Ishikawa (cell line): ENCODE measurements around the gene TIPARP.

Source experiments
- CEBPB ChIP-seq: IDR thresholded peaks from 2 replicates; pipeline ENCODE4 v1.6.1; 2012
- CREB1 ChIP-seq: IDR thresholded peaks from 2 replicates; pipeline ENCODE4 v1.6.1; 2012; ENCODE audit warnings: low read depth
- EGR1 ChIP-seq: IDR thresholded peaks from 2 replicates; pipeline ENCODE4 v1.6.1; 2012
- EP300 ChIP-seq: IDR thresholded peaks from 2 replicates; pipeline ENCODE4 v1.6.1; 2012; ENCODE audit warnings: borderline replicate concordance
- FOXM1 ChIP-seq: IDR thresholded peaks from 2 replicates; pipeline ENCODE4 v1.6.1; 2012; ENCODE audit warnings: low read depth, borderline replicate concordance
- NFIC ChIP-seq: IDR thresholded peaks from 2 replicates; pipeline ENCODE4 v1.6.1; 2012
- RAD21 ChIP-seq: IDR thresholded peaks from 2 replicates; pipeline ENCODE4 v1.6.1; 2012; ENCODE audit warnings: low read depth
- TAF1 ChIP-seq: IDR thresholded peaks from 2 replicates; pipeline ENCODE4 v1.6.1; 2012; ENCODE audit warnings: low read depth, mild to moderate bottlenecking
- TCF12 ChIP-seq: IDR thresholded peaks from 2 replicates; pipeline ENCODE4 v1.6.1; 2012; ENCODE audit warnings: low read depth
- TEAD4 ChIP-seq: IDR thresholded peaks from 2 replicates; pipeline ENCODE4 v1.6.1; 2012
- YY1 ChIP-seq: IDR thresholded peaks from 2 replicates; pipeline ENCODE4 v1.6.1; 2012; ENCODE audit warnings: low read depth
- ZBTB7A ChIP-seq: IDR thresholded peaks from 2 replicates; pipeline ENCODE4 v1.6.1; 2012; ENCODE audit warnings: low read depth
- TF ChIP-seq, protein P1 (sequence below): IDR thresholded peaks from 2 replicates; pipeline ENCODE4 v1.6.1; 2012
- TF ChIP-seq, protein P2 (sequence below): IDR thresholded peaks from 2 replicates; pipeline ENCODE4 v1.6.1; 2012
- TF ChIP-seq, protein P3 (sequence below): IDR thresholded peaks from 2 replicates; pipeline ENCODE4 v1.6.1; 2012; ENCODE audit warnings: low read depth, mild to moderate bottlenecking

The TIPARP gene

DNA sequence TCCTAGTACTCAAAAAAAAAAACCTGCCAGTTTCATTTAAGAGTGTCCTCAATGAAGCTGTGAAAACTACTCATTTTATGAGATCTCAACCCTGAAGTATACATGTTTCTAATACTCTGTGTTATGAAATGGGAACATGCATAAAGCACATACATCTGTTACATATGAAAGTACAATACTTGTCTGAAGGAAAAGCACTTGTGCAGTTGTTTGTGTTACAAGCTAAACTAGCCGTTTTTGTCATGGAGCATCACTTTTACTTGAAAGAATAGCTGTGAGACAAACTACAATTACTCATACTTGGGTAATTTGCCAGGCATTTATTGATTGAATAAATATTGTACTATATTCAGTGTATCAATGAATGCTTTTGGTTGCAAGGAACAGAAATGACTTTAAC lies 72.7 kb downstream of the TIPARP start:
- TF ChIP-seq NFIC = no peak
- TF ChIP-seq TEAD4 = no peak
- TF ChIP-seq FOXM1 = no peak
- TF ChIP-seq, protein P1, sequence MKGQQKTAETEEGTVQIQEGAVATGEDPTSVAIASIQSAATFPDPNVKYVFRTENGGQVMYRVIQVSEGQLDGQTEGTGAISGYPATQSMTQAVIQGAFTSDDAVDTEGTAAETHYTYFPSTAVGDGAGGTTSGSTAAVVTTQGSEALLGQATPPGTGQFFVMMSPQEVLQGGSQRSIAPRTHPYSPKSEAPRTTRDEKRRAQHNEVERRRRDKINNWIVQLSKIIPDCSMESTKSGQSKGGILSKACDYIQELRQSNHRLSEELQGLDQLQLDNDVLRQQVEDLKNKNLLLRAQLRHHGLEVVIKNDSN = no peak

DNA sequence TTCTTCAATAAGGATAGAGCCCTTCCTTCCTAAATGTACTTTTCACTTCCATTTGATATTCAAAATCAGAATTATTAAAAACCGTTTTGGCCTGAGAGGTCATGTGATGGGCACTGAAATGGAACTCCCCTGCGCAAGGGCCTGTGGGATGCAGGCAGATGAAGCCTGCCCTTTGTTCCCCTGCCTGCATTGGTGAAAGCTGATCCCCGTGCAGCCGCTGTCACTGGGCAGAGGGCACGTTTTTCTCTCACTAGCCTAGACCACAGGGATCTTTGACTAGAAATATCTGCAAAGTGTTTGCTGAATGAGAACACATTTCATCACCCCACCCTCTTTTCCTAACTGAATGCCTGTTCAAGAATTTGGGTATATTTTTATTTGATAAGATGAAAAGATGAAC lies 74.9 kb downstream of the TIPARP start:
- TF ChIP-seq EGR1 (no peak), YY1 (no peak), TCF12 (no peak), EP300 (no peak), CREB1 (no peak), TEAD4 (no peak)
- TF ChIP-seq, protein P2, sequence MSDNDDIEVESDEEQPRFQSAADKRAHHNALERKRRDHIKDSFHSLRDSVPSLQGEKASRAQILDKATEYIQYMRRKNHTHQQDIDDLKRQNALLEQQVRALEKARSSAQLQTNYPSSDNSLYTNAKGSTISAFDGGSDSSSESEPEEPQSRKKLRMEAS = no peak
- TF ChIP-seq, protein P1 = 0 out of 2 replicates have a peak, but pooled peaks have one; percentile 19

DNA sequence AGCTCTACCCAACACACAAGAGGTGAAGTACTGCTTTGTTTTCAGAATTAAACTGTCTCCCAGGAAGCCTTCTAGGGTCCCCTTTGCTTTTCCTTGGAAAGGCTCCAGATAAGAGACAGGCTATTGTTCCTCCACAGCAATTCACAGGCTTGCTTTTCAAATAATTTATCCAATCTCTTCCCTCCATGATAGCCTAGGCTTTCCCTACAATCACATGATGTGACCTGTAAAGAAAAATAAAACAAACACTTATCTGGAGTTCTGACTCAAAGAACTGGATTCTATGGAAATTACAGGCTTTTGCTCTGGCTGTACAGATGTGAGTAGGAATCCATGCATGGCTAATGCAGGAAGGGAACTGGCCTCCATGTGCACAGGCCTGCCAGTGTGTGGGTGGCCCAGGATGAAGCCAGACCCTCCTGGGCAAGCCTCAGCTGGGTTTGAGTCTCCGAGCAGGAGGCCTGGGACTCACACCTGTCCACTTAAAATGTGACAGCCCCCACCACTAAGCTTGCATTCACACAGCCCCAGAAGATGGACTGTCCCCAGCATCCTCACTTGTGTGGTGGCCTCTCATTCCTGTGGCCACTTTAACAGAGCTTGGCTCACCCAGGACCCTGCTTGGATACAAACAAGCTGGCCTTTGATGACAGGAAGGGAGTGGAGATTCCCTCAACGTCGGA lies 75.9 kb downstream of the TIPARP start:
- TF ChIP-seq CREB1 (no peak), YY1 (no peak), EP300 (no peak), CEBPB (no peak), FOXM1 (no peak), ZBTB7A (no peak), TAF1 (no peak), NFIC (no peak), RAD21 (no peak), TCF12 (no peak), TEAD4 (no peak)
- TF ChIP-seq, protein P3, sequence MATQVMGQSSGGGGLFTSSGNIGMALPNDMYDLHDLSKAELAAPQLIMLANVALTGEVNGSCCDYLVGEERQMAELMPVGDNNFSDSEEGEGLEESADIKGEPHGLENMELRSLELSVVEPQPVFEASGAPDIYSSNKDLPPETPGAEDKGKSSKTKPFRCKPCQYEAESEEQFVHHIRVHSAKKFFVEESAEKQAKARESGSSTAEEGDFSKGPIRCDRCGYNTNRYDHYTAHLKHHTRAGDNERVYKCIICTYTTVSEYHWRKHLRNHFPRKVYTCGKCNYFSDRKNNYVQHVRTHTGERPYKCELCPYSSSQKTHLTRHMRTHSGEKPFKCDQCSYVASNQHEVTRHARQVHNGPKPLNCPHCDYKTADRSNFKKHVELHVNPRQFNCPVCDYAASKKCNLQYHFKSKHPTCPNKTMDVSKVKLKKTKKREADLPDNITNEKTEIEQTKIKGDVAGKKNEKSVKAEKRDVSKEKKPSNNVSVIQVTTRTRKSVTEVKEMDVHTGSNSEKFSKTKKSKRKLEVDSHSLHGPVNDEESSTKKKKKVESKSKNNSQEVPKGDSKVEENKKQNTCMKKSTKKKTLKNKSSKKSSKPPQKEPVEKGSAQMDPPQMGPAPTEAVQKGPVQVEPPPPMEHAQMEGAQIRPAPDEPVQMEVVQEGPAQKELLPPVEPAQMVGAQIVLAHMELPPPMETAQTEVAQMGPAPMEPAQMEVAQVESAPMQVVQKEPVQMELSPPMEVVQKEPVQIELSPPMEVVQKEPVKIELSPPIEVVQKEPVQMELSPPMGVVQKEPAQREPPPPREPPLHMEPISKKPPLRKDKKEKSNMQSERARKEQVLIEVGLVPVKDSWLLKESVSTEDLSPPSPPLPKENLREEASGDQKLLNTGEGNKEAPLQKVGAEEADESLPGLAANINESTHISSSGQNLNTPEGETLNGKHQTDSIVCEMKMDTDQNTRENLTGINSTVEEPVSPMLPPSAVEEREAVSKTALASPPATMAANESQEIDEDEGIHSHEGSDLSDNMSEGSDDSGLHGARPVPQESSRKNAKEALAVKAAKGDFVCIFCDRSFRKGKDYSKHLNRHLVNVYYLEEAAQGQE = no peak
- TF ChIP-seq, protein P1 = no peak

DNA sequence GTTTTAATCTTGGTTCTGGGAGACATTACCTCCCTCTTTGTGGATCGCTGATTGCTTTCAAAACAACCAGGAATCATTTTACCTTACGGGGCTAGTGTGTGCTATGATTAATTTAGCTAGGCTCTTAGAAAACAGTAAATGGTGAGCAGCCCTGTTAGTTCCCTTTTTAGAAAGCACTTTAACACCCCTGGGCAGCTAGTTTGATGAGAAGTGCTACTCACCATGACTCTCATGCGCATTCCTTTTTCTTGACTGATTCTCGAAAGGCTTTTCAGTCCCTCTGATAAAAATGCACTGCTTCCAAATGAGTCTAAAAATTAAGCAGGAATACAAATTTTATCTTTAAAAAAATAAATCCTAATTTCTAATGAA lies 76.5 kb downstream of the TIPARP start:
- TF ChIP-seq YY1 (no peak), TAF1 (no peak), CREB1 (no peak), FOXM1 (no peak), TCF12 (no peak)
- TF ChIP-seq, protein P2 = no peak

DNA sequence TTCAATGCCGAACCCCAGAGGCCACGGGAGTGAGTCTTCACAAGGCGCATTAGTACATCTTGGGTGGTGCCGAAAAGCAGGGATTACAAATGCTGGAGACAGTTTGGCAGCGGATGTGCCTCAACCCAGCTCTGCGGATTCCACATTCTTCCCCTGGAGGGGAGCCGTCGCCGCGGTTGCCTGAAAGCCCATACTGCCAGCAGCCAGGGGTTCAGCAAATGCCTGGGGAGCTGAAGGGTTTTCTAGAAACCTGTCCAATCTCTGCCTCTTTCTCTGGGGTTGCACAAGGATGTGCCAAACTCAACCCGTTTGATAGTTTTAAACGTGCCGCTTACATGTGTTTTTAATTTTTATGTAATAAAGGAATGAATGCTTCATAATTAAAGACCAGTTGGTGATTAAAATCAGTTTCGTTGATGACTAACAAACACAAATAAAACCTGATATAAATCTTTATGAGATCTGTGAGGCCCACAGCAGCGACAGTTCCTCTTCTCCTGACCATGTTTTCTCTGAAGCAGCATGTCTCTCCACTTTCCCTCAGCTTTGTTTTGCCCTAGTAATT lies 77.2 kb downstream of the TIPARP start:
- TF ChIP-seq EGR1 (no peak), TCF12 (no peak), FOXM1 (no peak), TEAD4 (no peak), CEBPB (no peak), EP300 (no peak), NFIC (no peak)
- TF ChIP-seq, protein P1 = no peak
